ENCODE measurements around the gene PEBP1. TPM values are rescaled to one million over a fixed set of nuclear protein-coding genes. Genes with fewer than 3 reads are reported as not detected.
A peak's percentile ranks its signal among the peaks of the same experiment; 100 is the strongest.

The PEBP1 gene
- total RNA-seq, 1 experiment from 2014 or later = 320 TPM

GRCh38 chr12:118120579-118121363, 15.2 kb upstream of the PEBP1 start:
- H2BK12ac ChIP-seq (ENCODE audit: insufficient read length, low read depth, low read length) = no peak overlapping the region
- Mint-ChIP-seq H3K4me1 (peaks cover 29 to 31% of the 10 kb centered on the region in 2 experiments), H3K9me3 (peaks cover 0 to 2% of the 10 kb centered on the region in 2 experiments; a peak in 2 of 5 replicates), H3K27ac (peak overlapping the region; percentile 98 to 100 (median 98)), H3K4me3 (peak overlapping the region; percentile 30 to 63), H3K27me3 (ENCODE audit: low read depth) (no peaks in the 10 kb centered on the region), H3K36me3 (ENCODE audit: insufficient read depth in 1 of 3, low read depth in 3 of 3) (peaks cover 4 to 6% (median 5%) of the 10 kb centered on the region in 3 experiments; a peak in 6 of 7 replicates)
- peak overlapping the region; percentile 73 for H3T11ph ChIP-seq (ENCODE audit: low read length)
- H3K4me2 ChIP-seq (ENCODE audit: insufficient read depth, insufficient read length, low read length) = peak overlapping the region; percentile 52
- H2BK120ac ChIP-seq (ENCODE audit: low read depth, low read length, poor library complexity, severe bottlenecking) = peak overlapping the region; percentile 80
- peak; percentile 86 for TF ChIP-seq CTCF (conservative IDR thresholded peaks at IDR 0.05)
- H4K91ac ChIP-seq (ENCODE audit: insufficient read length, low read depth, low read length) = no peak overlapping the region
- DNase-seq = peak; percentile 95
- H2BK15ac ChIP-seq (ENCODE audit: low read depth, low read length) = no peak overlapping the region
- H2BK5ac ChIP-seq (ENCODE audit: insufficient read length, low read length) = peak overlapping the region; percentile 69
- H3K9ac ChIP-seq (ENCODE audit: extremely low read depth, insufficient read length, low read length) = peak overlapping the region; percentile 8
- no peaks in the 10 kb centered on the region for H3K79me2 ChIP-seq (ENCODE audit: insufficient read depth, low read length)
- no peak overlapping the region for H2BK20ac ChIP-seq (ENCODE audit: low read depth, low read length, poor library complexity, severe bottlenecking)
- H3K4ac ChIP-seq (ENCODE audit: low read depth, low read length) = no peak overlapping the region
- H3K18ac ChIP-seq (ENCODE audit: insufficient read length, low read depth, low read length) = peak overlapping the region; percentile 73
- H4K8ac ChIP-seq (replicated peaks; ENCODE audit: insufficient read length, low read depth, low read length) = no peak overlapping the region
- H3K27ac ChIP-seq (ENCODE audit: insufficient read length, low read depth, low read length) = peak overlapping the region; percentile 97
- H4K20me1 ChIP-seq (ENCODE audit: control insufficient read depth, insufficient read depth, insufficient read length) = no peaks in the 10 kb centered on the region
- H3K4me1 ChIP-seq (ENCODE audit: insufficient read depth, low read length) = peaks cover 2% of the 10 kb centered on the region; the same call in 1 of the 2 replicates
- no peak overlapping the region for H4K5ac ChIP-seq (ENCODE audit: insufficient read length, low read depth, low read length)
- WGBS (ENCODE audit: extremely low coverage, insufficient read length, low lambda C conversion rate) = no CpG with 5 or more reads among the region's 8 CpGs
- H3K14ac ChIP-seq (ENCODE audit: insufficient read depth, low read length) = peak overlapping the region; percentile 76; the same call in 1 of the 2 replicates
- H2AK5ac ChIP-seq (ENCODE audit: insufficient read length, low read length) = peak overlapping the region; percentile 5
- H3K23ac ChIP-seq (ENCODE audit: insufficient read length, low read depth, low read length) = no peak overlapping the region
- no peaks in the 10 kb centered on the region for H3K79me1 ChIP-seq (ENCODE audit: insufficient read depth, low read depth, low read length, poor library complexity, severe bottlenecking)
- no peak overlapping the region for H2AFZ ChIP-seq (ENCODE audit: low read length)
- H3K56ac ChIP-seq (ENCODE audit: insufficient read length, low read depth, low read length) = no peak overlapping the region
- no peaks in the 10 kb centered on the region for H3K23me2 ChIP-seq (ENCODE audit: insufficient read length, low read depth, low read length, poor library complexity, severe bottlenecking)
- H3K9me3 ChIP-seq (ENCODE audit: control insufficient read depth, low read depth, low read length) = no peaks in the 10 kb centered on the region
- no peaks in the 10 kb centered on the region for H3K27me3 ChIP-seq (ENCODE audit: insufficient read depth, low read length)
